ENCODE data around the gene CRTC2. TPM values are rescaled to one million over a fixed set of nuclear protein-coding genes. Genes with fewer than 3 reads are reported as not detected.

CRTC2 gene
- total RNA-seq, 1 donor from 2014 or later = 41.9 TPM

DNA sequence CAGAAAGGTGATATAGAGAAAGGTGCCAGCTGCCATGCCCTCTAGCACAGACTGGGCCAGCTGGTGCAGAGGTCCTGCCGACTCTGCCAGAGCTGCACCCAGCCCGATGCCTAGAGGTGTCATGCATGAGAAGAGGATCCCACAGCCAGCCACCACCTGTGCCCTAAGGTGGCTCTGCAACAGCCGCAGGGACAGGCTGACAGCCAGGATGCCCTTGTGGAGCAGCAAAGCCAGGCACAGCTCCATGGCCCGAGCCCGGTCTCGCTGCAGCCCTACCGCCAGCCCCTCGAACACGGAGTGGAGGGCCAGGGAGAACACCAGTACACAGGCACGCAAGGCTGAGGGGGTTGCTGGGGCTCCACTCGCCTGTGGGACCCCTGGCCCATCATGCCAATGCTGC is 1.8 kb upstream of the CRTC2 start:
- TF ChIP-seq CTCF (IDR thresholded peaks at IDR 0.05) = no peak
- Mint-ChIP-seq H3K27ac (ENCODE audit: unreplicated experiment) (peak overlapping the region; percentile 50), H3K4me1 (ENCODE audit: unreplicated experiment) (peaks cover 61% of the 10 kb centered on the region), H3K36me3 (ENCODE audit: unreplicated experiment) (peaks cover 7% of the 10 kb centered on the region), H3K9me3 (ENCODE audit: unreplicated experiment) (no peaks in the 10 kb centered on the region), H3K4me3 (ENCODE audit: unreplicated experiment) (no peak overlapping the region), H3K27me3 (ENCODE audit: unreplicated experiment) (no peaks in the 10 kb centered on the region)
- DNase-seq (ENCODE audit: extremely low spot score, unreplicated experiment) = no peak

GRCh38 chr1:153959454-153959853 is 1.0 kb upstream of the CRTC2 start:
- Mint-ChIP-seq H3K4me3 (ENCODE audit: unreplicated experiment) (no peak overlapping the region), H3K27me3 (ENCODE audit: unreplicated experiment) (no peaks in the 10 kb centered on the region), H3K4me1 (ENCODE audit: unreplicated experiment) (peaks cover 58% of the 10 kb centered on the region), H3K36me3 (ENCODE audit: unreplicated experiment) (peaks cover 9% of the 10 kb centered on the region), H3K9me3 (ENCODE audit: unreplicated experiment) (no peaks in the 10 kb centered on the region), H3K27ac (ENCODE audit: unreplicated experiment) (peak overlapping the region; percentile 96)
- no peak for TF ChIP-seq CTCF (IDR thresholded peaks at IDR 0.05)
- no peak for DNase-seq (ENCODE audit: extremely low spot score, unreplicated experiment)

DNA sequence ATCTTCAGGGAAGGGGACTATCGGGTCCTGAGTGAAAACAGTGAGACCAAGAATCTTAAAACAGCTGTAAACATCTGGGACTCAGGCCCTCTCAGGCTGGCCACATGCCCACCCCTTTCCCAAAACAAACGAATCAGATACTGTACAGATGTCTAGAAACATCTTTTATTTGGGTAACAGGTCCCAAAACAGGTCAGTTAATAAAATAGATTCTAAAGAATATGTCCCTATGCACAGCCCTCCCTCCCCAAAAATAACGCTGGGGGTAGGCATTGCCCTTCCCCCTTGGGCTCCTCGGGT is 499 bp upstream of the CRTC2 start:
- H3K4me1 Mint-ChIP-seq (ENCODE audit: unreplicated experiment) = peaks cover 52% of the 10 kb centered on the region
- peak overlapping the region; percentile 96 for H3K27ac Mint-ChIP-seq (ENCODE audit: unreplicated experiment)

GRCh38 chr1:153957744-153958110 is 685 bp downstream of the CRTC2 start:
- no peak for DNase-seq (ENCODE audit: extremely low spot score, unreplicated experiment)
- peak; percentile 15 for TF ChIP-seq CTCF (IDR thresholded peaks at IDR 0.05)
- no peaks in the 10 kb centered on the region for H3K27me3 Mint-ChIP-seq (ENCODE audit: unreplicated experiment)
- H3K27ac Mint-ChIP-seq (ENCODE audit: unreplicated experiment) = peak overlapping the region; percentile 96
- H3K36me3 Mint-ChIP-seq (ENCODE audit: unreplicated experiment) = peaks cover 14% of the 10 kb centered on the region
- H3K4me3 Mint-ChIP-seq (ENCODE audit: unreplicated experiment) = peak overlapping the region; percentile 96
- peaks cover 47% of the 10 kb centered on the region for H3K4me1 Mint-ChIP-seq (ENCODE audit: unreplicated experiment)
- no peaks in the 10 kb centered on the region for H3K9me3 Mint-ChIP-seq (ENCODE audit: unreplicated experiment)

More for the DNA sequence above, 499 bp upstream of the CRTC2 start:
- TF ChIP-seq CTCF (IDR thresholded peaks at IDR 0.05) = no peak
- Mint-ChIP-seq H3K27me3 (ENCODE audit: unreplicated experiment) (no peaks in the 10 kb centered on the region), H3K4me3 (ENCODE audit: unreplicated experiment) (peak overlapping the region; percentile 96), H3K36me3 (ENCODE audit: unreplicated experiment) (peaks cover 14% of the 10 kb centered on the region), H3K9me3 (ENCODE audit: unreplicated experiment) (no peaks in the 10 kb centered on the region)
- no peak for DNase-seq (ENCODE audit: extremely low spot score, unreplicated experiment)

- Mint-ChIP-seq H3K4me1 (ENCODE audit: unreplicated experiment) (peaks cover 41% of the 10 kb centered on the region), H3K27me3 (ENCODE audit: unreplicated experiment) (no peaks in the 10 kb centered on the region), H3K27ac (ENCODE audit: unreplicated experiment) (peak overlapping the region; percentile 96), H3K4me3 (ENCODE audit: unreplicated experiment) (peak overlapping the region; percentile 96), H3K9me3 (ENCODE audit: unreplicated experiment) (no peaks in the 10 kb centered on the region), H3K36me3 (ENCODE audit: unreplicated experiment) (peaks cover 18% of the 10 kb centered on the region)
- no peak for DNase-seq (ENCODE audit: extremely low spot score, unreplicated experiment)
- TF ChIP-seq CTCF (IDR thresholded peaks at IDR 0.05) = no peak
These were observed 1.3 kb downstream of the CRTC2 start for GRCh38 chr1:153956997-153957715.
